Femur (tissue), 1 donor: ENCODE results near the gene CEP350.
"Not testable (repeated sequence)": the region's sequence is repeated elsewhere in the genome, so short reads cannot be mapped to it uniquely, and the experiment has no call there.

Experiments used
- DNase-seq: peaks from one replicate; pipeline ENCODE4 v3.0.0-alpha.2; 2017

Gene CEP350

DNA sequence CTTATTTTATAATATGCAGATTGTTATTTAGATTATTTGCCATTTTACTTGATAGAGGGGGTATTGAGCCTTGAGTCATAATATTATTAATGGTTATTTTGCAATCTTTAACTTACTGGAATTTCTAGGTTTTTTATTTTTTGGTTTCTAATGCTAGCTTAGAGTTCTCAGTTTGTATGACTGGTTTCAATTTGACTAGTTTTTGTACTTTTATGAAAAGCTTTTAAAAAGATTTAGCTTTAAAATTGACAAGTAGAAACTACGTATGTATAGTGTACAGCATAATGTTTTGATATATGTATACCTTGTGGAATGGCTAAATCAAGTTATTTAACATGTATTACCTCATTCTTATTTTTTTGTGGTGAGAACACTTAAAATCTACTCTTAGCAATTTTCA, 41.5 kb downstream of the CEP350 start:
- no peak for DNase-seq

DNA sequence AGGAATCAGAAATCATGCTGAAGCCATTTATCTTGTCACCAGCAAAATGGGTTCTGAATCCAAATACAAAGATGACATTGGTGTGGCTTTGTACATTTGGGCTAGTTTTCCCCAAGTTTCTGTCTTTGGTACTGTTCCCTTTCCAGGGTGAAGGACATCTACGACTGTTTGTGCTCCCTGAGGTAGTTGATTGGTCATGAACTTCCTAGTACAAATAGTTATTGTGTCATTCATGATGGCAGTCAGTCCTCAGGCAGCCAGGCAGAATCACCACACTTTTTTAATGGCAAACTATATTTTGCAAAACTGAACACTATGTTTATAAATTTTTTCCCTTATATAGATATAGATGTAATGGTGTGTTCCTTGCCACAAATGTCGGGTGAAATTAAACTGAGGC, 46.0 kb downstream of the CEP350 start:
- no peak for DNase-seq

DNA sequence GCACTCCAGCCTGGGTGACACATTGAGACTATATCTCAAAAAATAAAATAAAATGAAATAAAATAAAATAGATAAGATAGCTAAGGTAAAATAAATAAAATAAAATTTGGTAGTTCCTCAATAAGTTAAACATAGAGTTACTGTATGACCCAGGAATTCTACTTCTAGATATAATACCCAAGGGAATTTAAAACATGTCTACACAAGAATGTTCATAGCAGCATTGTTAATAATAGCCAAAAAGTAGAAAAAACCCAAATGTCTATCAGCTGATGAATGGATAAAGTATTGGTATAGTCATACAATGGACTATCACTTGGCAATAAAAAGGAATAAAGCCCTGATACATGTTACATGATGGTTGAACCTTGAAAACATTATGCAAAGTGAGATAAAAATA, 47.8 kb downstream of the CEP350 start:
- no peak for DNase-seq

DNA sequence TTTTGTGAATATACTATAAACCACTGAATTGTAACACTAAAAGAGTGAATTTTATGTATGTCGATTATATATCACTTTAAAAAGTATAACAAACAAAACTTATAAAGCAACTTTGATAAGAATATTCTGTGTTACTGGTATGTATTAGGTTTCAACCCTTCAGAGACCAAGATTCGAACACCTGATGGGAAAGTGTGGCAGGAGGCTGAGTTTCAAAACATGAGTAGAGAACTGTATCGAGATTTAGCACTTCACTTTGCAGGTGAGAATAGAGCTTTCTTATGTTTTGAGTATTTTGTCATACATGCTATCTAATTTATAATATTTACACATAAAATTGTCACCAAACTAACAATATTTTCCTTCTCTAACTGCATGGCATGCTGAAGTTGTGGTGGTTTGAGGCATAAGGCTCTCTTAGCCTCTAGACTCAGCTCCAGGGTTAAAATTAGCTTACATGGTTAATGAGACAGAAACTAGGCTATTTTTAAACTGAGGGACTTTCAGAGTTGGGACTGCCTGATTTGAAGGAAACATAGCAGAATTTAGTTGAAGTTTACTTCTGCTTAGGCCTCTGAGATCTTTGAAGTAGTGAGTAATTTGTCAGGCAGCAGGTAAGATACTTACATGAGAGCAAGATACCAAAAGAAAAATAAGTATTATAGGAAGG, 48.6 kb downstream of the CEP350 start:
- no peak for DNase-seq

DNA sequence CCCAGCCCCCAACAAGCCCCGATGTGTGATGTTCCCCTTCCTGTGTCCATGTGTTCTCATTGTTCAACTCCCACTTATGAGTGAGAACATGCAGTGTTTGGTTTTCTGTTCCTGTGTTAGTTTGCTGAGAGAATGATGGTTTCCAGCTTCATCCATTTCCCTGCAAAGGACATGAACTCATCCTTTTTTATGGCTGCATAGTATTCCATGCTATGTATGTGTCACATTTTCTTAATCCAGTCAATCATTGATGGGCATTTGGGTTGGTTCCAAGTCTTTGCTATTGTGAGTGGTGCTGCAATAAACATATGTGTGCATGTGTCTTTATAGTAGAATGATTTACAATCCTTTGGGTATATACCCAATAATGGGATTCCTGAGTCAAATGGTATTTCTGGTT, 52.2 kb downstream of the CEP350 start:
- DNase-seq, result not testable (repeated sequence)

DNA sequence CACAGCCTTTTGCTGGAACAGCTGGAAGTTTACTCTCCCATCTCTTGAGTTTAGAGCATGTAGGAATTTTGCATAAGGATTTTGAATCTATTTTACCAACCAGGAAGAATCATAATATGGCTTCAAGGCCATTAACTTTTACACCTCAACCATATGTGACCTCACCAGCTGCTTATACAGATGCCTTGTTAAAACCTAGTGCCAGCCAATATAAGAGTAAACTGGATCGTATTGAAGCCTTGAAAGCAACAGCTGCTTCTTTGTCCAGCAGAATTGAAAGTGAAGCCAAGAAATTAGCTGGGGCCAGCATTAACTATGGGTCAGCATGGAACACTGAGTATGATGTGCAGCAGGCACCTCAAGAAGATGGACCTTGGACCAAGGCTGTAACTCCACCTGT, 65.4 kb downstream of the CEP350 start:
- DNase-seq, result no peak

DNA sequence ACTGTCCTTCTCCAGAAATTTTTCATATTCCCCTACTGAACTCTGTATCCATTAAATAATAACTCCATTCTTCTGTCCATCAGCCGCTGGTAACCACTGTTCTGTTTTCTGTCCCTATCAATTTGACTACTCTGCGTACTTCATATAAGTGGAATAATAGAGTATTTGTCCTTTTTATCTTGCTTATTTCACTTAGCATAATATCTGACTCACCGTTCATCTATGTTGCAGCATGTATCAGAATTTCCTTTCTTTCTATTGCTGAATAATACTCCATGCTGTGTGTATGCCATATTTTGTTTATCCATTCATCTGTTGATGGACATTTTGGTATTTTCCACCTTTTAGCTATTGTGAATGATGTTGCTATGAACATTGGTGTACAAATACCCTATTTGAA, 71.9 kb downstream of the CEP350 start:
- DNase-seq, result no peak

DNA sequence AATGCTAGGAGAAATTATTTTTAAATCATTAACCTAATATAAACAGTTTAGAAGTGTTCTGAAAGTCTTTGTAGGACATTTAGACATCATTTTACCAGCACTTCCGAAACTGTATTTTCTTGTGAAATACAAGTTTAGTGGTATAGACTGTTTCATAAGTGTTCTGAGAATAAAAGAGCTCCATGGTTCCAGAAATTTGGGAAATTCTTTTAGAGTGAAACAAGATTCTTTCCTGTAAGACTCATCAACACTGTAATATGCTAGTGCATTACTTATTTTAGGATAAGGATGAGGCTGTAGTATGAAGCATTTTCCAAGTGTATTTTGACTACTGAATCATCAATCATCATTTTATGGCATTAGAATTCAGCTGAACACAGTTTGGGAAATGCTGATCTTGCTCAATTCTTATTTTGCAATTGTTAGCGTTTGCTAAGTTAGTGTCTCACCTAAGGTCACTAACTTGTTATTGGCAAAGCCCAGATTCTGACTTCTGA, 73.4 kb downstream of the CEP350 start:
- DNase-seq, result no peak

DNA sequence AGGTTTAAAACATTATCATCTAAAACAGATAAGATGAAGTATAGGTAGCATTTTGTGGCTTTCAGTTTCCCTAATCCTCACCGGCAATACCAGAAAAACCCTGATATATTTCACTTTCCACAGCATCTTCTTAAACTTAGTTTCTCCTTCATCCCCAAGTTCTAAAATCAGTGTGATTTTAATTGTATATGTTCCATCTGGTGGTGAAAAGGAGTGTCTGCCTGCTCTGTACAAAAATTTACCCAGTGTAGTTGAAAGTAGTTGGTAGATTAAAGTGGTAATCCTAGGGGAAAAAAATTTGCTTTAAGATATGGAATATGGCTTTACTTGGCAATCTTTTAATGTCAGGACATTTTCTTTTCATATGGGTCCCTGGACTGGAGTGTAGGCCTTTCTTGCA, 74.3 kb downstream of the CEP350 start:
- DNase-seq, result no peak

DNA sequence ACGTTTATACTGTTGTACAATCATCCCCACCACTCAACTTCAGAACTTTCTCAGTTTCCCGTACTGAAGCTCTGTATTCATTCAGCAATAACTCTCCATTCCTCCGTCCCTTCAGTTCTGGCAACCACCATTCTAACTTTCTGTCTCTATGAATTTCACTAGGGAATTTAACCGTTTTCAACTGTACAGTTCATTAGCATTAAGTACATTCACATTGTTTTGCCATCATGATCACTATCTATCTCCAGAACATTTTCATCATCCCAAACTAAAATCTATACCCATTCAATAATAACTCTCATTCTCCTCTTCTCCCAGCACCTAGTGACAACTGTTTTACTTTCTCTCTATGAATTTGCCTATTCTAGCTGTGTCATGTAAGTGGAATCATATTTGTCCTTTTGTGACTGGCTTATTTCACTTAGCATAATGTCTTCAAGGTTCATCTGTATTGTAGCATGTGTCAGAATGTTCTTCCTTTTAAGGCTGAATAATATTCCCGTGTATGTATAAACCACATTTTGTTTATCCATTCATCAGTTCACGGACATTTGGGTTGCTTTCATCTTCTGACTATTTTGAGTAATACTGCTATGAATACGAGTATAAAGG, 75.0 kb downstream of the CEP350 start:
- no peak for DNase-seq

DNA sequence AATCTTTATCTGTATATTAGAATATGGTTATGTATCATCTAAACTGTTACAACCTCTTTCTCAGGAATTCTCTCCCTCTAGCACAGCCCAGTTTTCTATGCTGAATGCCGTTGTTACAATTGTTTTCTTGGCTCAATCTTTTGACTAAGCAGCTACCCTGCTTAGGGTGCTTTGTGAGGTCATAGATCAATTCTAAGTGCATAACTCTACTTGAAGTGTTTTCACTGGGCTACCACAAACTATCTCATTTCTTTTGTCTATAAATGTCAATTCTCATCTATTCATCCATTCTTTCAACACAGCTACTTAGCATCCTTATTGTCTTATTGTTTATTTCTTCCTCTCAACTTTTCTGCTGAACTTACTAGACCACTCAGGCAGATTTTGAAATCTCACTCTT, 77.1 kb downstream of the CEP350 start:
- no peak for DNase-seq

DNA sequence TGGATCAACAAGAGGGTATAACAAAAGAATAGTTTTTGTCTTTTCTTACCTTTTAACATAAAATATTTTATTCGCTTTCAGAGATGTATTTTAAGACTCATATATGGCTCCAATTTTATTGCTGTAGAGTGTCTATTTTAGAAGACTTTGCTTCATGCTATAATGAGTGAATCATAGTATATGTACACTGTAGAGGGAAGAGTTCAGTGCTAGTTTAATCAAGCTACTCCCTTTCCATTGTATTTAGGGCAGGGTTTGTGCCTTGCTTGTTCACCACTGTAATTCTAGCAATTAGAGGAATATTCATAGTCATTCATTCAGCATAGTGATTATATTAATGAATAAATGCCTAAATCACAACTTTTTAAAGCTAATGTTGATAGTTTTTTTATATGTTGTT, 78.8 kb downstream of the CEP350 start:
- DNase-seq, result no peak

DNA sequence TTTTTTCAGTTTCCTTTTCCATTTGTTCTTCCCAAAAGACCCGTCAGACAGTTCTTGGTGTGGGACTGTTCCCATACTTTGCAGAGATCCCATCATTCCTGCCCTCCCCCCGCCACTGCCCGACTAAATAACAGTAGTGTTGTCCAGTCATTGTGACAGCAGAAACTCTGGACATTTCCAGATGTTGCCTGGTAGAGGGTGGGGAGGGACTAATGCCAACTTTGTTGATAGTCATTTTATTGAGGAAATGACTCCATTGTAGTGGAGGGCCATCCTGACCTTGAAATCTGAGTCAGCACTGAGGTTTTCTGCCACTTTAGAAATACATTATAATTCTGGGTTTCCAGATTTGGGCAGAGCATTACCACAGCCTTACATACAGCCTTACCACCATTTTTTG, 85.4 kb downstream of the CEP350 start:
- no peak for DNase-seq

DNA sequence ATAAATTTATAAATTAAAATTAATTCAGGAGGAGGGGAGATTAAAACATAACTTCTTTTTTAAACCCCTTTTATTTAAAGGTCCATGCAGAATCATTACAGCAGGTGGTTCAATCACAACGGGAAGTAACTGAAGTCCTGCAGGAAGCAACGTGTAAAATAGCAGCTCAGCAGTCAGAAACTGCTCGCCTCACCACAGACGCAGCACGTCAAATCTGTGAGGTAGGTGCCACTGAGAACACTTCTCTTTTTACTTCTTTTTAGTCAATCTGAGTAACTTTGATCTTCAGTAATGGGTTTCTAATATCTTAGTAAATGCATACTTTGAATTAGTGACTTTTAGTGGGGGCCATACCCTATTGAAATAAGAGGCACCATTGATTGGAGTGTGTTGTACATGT, 87.0 kb downstream of the CEP350 start:
- no peak for DNase-seq

DNA sequence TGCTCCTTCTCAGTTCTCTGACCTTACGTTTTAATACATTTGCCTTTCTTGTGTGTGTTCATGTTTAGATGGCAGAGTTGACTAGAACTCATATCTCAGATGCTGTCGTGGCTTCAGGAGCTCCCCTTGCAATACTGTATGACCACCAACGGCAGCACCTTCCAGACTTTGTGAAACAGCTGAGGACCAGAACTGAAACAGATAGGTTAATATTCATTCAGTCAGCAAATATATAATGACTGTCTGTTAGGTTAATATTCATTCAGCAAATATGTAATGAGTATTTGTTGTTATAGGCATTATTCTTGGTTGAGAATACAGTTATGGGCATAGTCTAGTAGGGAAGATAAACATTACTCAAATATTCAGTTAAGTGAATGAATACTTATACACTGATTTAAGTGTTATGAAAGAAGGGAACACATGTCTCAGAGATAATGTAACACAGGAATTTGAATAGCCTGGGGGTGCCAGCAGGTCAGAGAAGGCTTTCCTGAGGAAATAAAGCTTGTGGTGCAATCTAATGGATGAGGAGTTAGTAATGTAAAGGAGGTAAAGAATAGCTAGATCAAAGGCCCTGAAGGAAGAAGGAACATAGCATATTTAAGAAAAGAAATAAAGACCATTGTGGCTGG, 88.5 kb downstream of the CEP350 start:
- no peak for DNase-seq

DNA sequence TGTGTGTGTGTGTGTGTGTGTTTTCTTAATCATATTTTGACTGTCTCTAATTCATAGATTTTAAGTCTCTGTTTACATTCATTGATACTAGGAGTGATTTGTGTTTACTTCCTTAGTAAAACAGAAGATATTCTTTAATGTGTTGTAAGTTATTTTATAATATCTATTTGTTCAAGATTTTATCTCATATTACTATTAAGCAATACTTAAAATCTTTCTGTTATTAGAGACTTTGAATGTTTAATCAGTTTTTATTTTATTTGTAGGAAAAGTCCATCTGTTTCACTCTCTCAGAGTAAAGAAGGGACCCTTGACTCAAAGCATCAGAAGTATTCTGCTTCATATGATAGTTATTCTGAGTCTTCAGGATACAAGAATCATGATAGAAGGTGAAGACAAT, 89.2 kb downstream of the CEP350 start:
- DNase-seq, result no peak

DNA sequence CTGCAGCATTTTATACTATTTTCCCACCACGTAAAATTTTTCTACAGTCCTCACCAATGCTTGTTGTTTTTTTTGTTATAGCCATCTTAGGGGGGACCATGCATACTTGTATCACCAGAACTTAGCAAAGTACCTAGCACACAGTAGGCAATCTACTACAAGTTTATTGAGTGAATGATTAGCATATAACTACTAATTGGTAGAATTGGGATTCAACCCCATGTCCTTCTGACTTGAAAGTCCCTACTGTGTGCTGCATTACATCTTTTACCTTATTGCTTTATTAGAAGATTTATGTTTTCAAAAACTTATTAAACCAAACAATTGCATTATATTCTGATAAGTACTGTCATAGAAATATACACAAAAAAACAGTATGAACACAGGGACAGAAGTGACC, 92.1 kb downstream of the CEP350 start:
- no peak for DNase-seq

DNA sequence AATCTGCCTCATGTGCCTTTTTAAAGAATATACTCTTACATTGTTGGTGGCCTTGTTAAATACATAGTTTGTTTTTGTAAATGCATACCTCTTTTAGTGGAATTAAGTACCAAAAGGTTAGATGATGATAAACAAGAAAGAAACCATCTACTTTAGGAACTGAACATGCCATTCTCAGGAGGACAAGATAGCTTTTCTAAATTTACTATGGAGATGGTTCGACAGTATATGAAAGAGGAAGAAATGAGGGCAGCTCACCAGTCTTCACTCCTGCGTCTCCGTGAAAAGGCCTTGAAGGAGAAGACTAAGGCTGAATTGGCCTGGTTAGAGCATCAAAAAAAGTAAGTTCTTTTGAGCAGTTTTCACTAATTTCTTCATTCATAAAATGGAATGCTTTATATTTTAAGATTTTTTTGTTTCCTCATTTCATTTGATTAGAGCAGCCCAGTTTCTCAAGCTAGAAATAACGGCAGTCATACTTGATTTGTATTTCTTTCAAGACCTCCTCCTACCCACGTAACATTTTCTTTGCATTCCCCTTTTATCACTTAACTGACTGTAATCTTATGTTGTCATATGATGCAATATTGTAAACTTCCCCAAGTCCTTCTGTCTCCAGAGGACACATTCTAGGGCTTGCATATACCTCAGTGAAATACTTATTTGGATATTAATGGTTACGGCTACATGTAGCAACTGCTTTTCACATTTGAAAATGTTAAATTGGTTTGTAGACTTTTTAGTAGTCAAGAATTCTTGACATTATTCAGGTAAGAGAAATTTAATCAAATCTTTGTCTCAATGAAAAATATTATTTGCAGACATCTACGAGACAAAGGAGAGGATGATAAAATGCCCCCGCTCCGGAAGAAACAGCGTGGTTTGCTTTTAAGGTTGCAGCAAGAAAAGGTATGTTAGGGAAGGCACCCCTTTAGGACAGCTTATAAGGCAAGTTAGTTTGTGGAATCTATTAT, 99.3 kb downstream of the CEP350 start:
- no peak for DNase-seq

DNA sequence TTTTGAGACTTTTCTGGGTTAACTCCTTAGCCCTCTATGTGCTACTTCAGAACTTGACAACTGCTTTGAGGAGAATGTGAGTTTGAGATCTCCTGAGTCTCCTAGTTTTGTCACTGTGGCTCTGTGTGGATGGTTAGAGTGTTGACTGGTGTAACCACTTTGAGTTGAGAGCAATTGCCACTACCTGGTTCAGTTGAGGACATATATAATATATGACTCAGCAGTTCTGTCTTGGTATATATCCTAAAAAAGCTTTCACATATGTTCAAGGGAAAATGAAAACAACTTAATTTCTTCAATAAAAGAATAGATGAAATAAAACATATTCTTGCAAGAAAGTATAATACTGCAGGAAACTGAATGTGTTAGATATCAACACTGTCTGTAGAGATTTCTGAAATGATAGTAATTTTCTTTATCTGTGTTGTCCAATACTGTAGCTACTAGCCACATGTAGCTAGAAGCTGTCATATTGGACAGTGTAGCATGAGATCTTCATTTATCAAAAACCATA, 103.3 kb downstream of the CEP350 start:
- DNase-seq, result no peak

DNA sequence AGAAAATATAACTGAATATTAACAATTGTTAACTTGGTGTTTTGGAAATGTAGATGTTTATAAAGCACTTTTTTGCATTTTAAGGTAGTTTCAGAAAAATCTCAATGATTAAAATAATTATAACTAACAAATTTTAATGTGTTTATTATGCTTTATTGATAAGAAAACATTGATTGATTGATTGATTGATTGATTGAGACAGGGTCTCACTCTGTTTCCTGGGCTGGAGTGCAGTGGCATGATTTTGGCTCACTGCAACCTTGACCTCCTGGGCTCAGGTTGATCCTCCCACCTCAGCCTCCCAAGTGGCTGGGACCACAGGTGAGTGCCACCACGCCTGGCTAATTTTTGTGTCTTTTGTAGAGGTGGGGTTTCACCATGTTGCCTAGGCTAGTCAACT, 106.4 kb downstream of the CEP350 start:
- DNase-seq, result no peak

DNA sequence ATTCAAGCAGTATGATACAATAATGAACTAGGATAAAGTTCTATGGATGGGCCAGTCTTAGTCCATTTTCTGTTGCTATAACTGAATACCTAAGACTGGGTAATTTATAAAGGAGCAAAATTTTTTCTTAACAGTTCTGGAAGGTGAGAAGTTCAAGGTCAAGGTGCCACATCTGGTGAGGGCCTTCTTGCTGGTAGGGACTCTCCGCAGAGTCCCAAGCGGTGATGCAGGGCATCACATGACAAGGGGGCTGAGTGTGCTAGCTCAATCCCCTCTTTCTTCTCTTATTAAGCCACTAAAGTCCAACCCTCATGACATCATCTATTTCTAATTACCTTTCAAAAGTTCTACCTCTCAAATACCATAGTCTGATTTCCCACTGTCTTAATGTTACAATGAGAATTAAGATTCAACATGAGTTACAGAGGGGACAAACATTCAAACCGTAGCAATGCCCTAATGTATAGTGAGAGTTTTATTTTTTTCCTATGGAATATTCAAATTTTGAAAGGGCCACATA, 107.9 kb downstream of the CEP350 start:
- DNase-seq, result no peak

DNA sequence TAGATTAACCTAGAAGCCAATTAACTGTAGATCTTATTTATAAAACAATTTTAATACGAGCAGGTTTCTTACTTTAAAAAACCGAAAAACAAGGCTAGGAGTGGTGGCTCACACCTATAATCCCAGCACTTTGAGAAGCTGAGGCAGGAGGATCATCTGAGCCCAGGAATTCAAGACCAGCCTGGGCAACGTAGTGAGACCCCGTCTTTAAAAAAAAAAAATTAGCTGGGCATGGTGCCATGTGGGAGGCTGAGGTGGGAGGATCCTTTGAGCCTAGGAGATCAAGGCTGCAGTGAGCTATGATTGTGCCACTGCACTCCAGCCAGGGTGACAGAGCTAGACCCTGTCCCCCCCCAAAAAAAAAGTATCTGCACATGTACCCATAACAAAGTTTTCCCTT, 110.8 kb downstream of the CEP350 start:
- no peak for DNase-seq

DNA sequence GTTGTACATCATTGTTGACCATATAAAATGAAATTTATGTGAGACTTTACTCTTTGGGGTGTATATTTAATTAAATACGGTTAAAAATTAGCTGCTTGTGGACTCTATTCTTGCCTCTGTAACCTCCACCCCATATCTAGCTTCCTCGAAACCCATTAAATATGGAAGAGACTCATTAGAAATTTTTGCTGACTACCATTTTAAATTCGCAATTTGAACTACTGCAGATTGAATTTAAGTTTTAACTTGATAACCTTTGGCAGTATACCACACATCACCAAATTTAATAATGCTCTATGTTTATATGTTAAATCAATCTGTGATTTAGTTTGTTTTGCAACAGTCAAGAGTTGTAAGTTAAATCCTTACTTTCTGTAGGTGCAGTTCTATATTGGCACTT, 111.5 kb downstream of the CEP350 start:
- DNase-seq, result no peak
